Measurements from ENCODE around the gene C9orf152. TPM values are rescaled to one million over a fixed set of nuclear protein-coding genes. Genes with fewer than 3 reads are reported as not detected.

C9orf152 gene
- total RNA-seq, 2 experiments from 2014 or later: not detected

- intact Hi-C loops (cut with micrococcal nuclease): no loop called here
- ChIA-PET POLR2A (no interaction called here), CTCF (interaction anchor here (0.7 to 4.1 kb wide), 4 partner anchors 9 to 438 kb away, joined by 3 to 41 read pairs (median 22); no protein-coding TSS in a partner anchor)
- ATAC-seq: no peak
- Mint-ChIP-seq H3K36me3 (ENCODE audit: low read depth) (no peaks in the 10 kb centered on the region), H3K4me3 (no peak overlapping the region), H3K9me3 (no peaks in the 10 kb centered on the region), H3K4me1 (ENCODE audit: low read depth) (no peaks in the 10 kb centered on the region), H3K27ac (no peak overlapping the region), H3K27me3 (no peaks in the 10 kb centered on the region)
- DNase-seq: no peak
- TF ChIP-seq, protein P1, sequence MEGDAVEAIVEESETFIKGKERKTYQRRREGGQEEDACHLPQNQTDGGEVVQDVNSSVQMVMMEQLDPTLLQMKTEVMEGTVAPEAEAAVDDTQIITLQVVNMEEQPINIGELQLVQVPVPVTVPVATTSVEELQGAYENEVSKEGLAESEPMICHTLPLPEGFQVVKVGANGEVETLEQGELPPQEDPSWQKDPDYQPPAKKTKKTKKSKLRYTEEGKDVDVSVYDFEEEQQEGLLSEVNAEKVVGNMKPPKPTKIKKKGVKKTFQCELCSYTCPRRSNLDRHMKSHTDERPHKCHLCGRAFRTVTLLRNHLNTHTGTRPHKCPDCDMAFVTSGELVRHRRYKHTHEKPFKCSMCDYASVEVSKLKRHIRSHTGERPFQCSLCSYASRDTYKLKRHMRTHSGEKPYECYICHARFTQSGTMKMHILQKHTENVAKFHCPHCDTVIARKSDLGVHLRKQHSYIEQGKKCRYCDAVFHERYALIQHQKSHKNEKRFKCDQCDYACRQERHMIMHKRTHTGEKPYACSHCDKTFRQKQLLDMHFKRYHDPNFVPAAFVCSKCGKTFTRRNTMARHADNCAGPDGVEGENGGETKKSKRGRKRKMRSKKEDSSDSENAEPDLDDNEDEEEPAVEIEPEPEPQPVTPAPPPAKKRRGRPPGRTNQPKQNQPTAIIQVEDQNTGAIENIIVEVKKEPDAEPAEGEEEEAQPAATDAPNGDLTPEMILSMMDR (IDR thresholded peaks at IDR 0.05): no peak
Measured at GRCh38 chr9:110185806-110186205, 22.2 kb downstream of the C9orf152 start.

- TF ChIP-seq, protein P1 (IDR thresholded peaks at IDR 0.05): peak; percentile 79
- no peaks in the 10 kb centered on the region for H3K9me3 Mint-ChIP-seq
- CTCF ChIA-PET: interaction anchor here (0.7 to 4.1 kb wide), 25 partner anchors 10 to 1107 kb away, joined by 3 to 41 read pairs (median 4); no protein-coding TSS in a partner anchor
- intact Hi-C loops (cut with micrococcal nuclease): loop anchor here (2.0 to 5.0 kb wide), 2 partner anchors 34 to 439 kb away; no protein-coding TSS in a partner anchor
- POLR2A ChIA-PET: no interaction called here
- H3K27ac Mint-ChIP-seq: no peak overlapping the region
- no peak overlapping the region for H3K4me3 Mint-ChIP-seq
- H3K27me3 Mint-ChIP-seq: no peaks in the 10 kb centered on the region
- DNase-seq (peak; percentile 71), ATAC-seq (peak; percentile 78)
- no peaks in the 10 kb centered on the region for H3K36me3 Mint-ChIP-seq (ENCODE audit: low read depth)
- H3K4me1 Mint-ChIP-seq (ENCODE audit: low read depth): no peaks in the 10 kb centered on the region
Measured at GRCh38 chr9:110183208-110184145, 24.5 kb downstream of the C9orf152 start.

DNA sequence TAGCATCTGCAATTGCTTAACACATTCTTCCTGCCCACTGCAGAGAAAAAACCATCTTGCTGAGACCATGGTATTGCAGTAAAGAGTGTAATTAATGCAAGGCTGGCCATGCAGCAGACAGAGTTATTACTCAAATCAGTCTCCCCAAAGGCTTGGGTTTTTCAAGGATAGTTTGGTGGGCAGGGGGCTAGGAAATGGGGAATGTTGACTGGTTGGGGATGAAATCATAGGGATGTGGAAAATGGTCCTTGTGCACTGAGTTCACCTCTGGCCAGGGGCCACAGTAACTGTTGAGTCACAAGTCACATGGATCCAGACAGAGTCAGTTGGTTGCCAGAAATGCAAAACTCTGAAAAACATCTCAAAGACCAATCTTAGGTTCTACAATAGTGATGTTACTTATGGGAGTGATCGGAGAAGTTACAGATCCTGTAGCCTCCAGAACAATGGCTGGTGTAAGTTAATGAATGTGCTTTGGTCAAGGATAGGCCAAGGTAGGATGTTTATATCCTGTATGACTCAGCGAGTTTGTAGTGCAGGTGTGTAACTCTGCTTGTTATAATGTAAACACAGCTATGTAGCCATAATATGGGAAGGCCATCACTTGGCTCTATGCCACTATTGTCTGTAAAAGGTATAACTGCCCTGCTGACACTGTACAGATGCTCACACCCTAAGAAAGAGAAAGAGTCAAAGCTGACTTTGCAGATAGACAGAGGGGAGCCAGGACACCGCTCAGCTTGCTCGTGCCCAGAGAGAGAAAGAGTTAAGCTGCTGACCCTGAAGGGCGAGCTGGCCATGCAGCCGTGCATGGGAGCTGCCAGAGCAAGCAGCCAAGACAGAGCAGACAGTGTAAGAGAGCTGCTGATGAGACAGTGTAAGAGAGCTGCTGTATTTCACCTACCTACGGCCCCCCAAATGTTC, 27.2 kb downstream of the C9orf152 start:
- no peaks in the 10 kb centered on the region for H3K4me1 Mint-ChIP-seq (ENCODE audit: low read depth)
- intact Hi-C loops (cut with micrococcal nuclease): loop anchor here (5.0 kb wide), 1 partner anchor 37 kb away; no protein-coding TSS in a partner anchor
- no peaks in the 10 kb centered on the region for H3K9me3 Mint-ChIP-seq
- POLR2A ChIA-PET: no interaction called here
- TF ChIP-seq, protein P1 (IDR thresholded peaks at IDR 0.05): no peak
- H3K27ac Mint-ChIP-seq: no peak overlapping the region
- no peak overlapping the region for H3K4me3 Mint-ChIP-seq
- ATAC-seq (no peak), DNase-seq (no peak)
- no peaks in the 10 kb centered on the region for H3K27me3 Mint-ChIP-seq
- CTCF ChIA-PET: interaction anchor here (0.9 to 2.3 kb wide), 3 partner anchors 36 to 442 kb away, joined by 3 to 10 read pairs (median 3); no protein-coding TSS in a partner anchor
- H3K36me3 Mint-ChIP-seq (ENCODE audit: low read depth): no peaks in the 10 kb centered on the region

- H3K4me1 Mint-ChIP-seq (ENCODE audit: low read depth): no peaks in the 10 kb centered on the region
- H3K27ac Mint-ChIP-seq: no peak overlapping the region
- intact Hi-C loops (cut with micrococcal nuclease): loop anchor here (5.0 kb wide), 1 partner anchor 38 kb away; no protein-coding TSS in a partner anchor
- CTCF ChIA-PET: interaction anchor here (2.3 kb wide), 1 partner anchor 37 kb away, joined by 10 read pairs; no protein-coding TSS in a partner anchor
- TF ChIP-seq, protein P1 (IDR thresholded peaks at IDR 0.05): no peak
- DNase-seq (no peak), ATAC-seq (no peak)
- POLR2A ChIA-PET: no interaction called here
- H3K36me3 Mint-ChIP-seq (ENCODE audit: low read depth): no peaks in the 10 kb centered on the region
- H3K27me3 Mint-ChIP-seq: no peaks in the 10 kb centered on the region
- H3K9me3 Mint-ChIP-seq: no peaks in the 10 kb centered on the region
- H3K4me3 Mint-ChIP-seq: no peak overlapping the region
Measured at GRCh38 chr9:110179734-110180133, 28.2 kb downstream of the C9orf152 start.
